HepG2 (cell line): ENCODE results near the gene PKMYT1. TPM values are rescaled to one million over a fixed set of nuclear protein-coding genes. Genes with fewer than 3 reads are reported as not detected.
A peak's percentile ranks its signal among the peaks of the same experiment; 100 is the strongest.

ENCODE experiments used
- ATF1 ChIP-seq: IDR thresholded peaks from 2 replicates; pipeline ENCODE4 v1.6.1; 2016; ENCODE audit warnings: mild to moderate bottlenecking, control low read depth
- FUBP1 ChIP-seq: sonication (generic); formaldehyde crosslinking; IDR thresholded peaks from 2 replicates; pipeline ENCODE4 v1.5.1; 2020; ENCODE audit warnings: missing genetic modification reagents, mild to moderate bottlenecking, borderline replicate concordance
- GTF2F1 ChIP-seq: fragments of 150-350 bp; IDR thresholded peaks from 2 replicates; pipeline ENCODE4 v1.6.1; 2014; ENCODE audit warnings: low read length
- IKZF1 ChIP-seq: fragments of 450-650 bp; IDR thresholded peaks from 2 replicates; pipeline ENCODE4 v1.7.1; 2016
- JUN ChIP-seq: sonication (generic); formaldehyde crosslinking; IDR thresholded peaks from 2 replicates; pipeline ENCODE4 v1.4.0; 2020; ENCODE audit warnings: mild to moderate bottlenecking, missing genetic modification reagents
- MED1 ChIP-seq: sonication (generic); formaldehyde crosslinking; IDR thresholded peaks from 2 replicates; pipeline ENCODE4 v1.4.0; 2020; ENCODE audit warnings: missing genetic modification reagents
- MLLT10 ChIP-seq: sonication (generic); formaldehyde crosslinking; IDR thresholded peaks from 2 replicates; pipeline ENCODE4 v1.4.0; 2020; ENCODE audit warnings: missing genetic modification reagents
- MYC ChIP-seq: sonication (generic); formaldehyde crosslinking; IDR thresholded peaks from 2 replicates; pipeline ENCODE4 v1.9.0; 2021; ENCODE audit warnings: missing genetic modification reagents, borderline replicate concordance
- PHF21A ChIP-seq: sonication (generic); formaldehyde crosslinking; IDR thresholded peaks from 2 replicates; pipeline ENCODE4 v1.5.0; 2020; ENCODE audit warnings: mild to moderate bottlenecking, missing genetic modification reagents
- POGZ ChIP-seq: sonication (generic); formaldehyde crosslinking; IDR thresholded peaks from 2 replicates; pipeline ENCODE4 v1.4.0; 2020; ENCODE audit warnings: mild to moderate bottlenecking, missing genetic modification reagents
- SAP130 ChIP-seq: IDR thresholded peaks from 2 replicates; pipeline ENCODE4 v1.6.1; 2016; ENCODE audit warnings: low read depth
- SMC3 ChIP-seq: IDR thresholded peaks from 2 replicates; pipeline ENCODE4 v1.6.1; 2011; ENCODE audit warnings: low read length, improper control_type of control experiment
- TBP ChIP-seq: sonication (generic); formaldehyde crosslinking; IDR thresholded peaks from 2 replicates; pipeline ENCODE4 v1.5.0; 2020; ENCODE audit warnings: missing genetic modification reagents
- TGIF2 ChIP-seq: IDR thresholded peaks from 2 replicates; pipeline ENCODE4 v1.6.1; 2016; ENCODE audit warnings: control low read depth, missing compliant biosample characterization
- TOE1 ChIP-seq: sonication (generic); formaldehyde crosslinking; IDR thresholded peaks from 2 replicates; pipeline ENCODE4 v1.4.0; 2020; ENCODE audit warnings: mild to moderate bottlenecking, missing genetic modification reagents
- TRIM22 ChIP-seq: fragments of 450-650 bp; IDR thresholded peaks from 2 replicates; pipeline ENCODE4 v1.6.1; 2017
- ZBTB33 ChIP-seq: sonication (generic); formaldehyde crosslinking; IDR thresholded peaks from 2 replicates; pipeline ENCODE4 v1.4.0; 2020; ENCODE audit warnings: missing genetic modification reagents
- ZBTB37 ChIP-seq: sonication (generic); formaldehyde crosslinking; IDR thresholded peaks from 2 replicates; pipeline ENCODE4 v1.4.0; 2020; ENCODE audit warnings: mild to moderate bottlenecking, missing genetic modification reagents
- ZNF207 ChIP-seq: fragments of 450-650 bp; IDR thresholded peaks from 2 replicates; pipeline ENCODE4 v1.6.1; 2016; ENCODE audit warnings: antibody characterized with exemption, borderline replicate concordance
- ZNF235 ChIP-seq: sonication (generic); formaldehyde crosslinking; IDR thresholded peaks from 2 replicates; pipeline ENCODE4 v1.8.1; 2023; ENCODE audit warnings: mild to moderate bottlenecking, missing genetic modification reagents, borderline replicate concordance
- ZNF253 ChIP-seq: sonication (generic); formaldehyde crosslinking; IDR thresholded peaks from 2 replicates; pipeline ENCODE4 v1.8.0; 2022; ENCODE audit warnings: mild to moderate bottlenecking, missing genetic modification reagents, borderline replicate concordance
- ZNF260 ChIP-seq: sonication (generic); formaldehyde crosslinking; IDR thresholded peaks from 2 replicates; pipeline ENCODE4 v1.4.0; 2020; ENCODE audit warnings: missing genetic modification reagents, low read depth, mild to moderate bottlenecking, borderline replicate concordance
- ZNF33B ChIP-seq: sonication (generic); formaldehyde crosslinking; IDR thresholded peaks from 2 replicates; pipeline ENCODE4 v1.5.1; 2020; ENCODE audit warnings: mild to moderate bottlenecking, missing genetic modification reagents
- ZNF747 ChIP-seq: sonication (generic); formaldehyde crosslinking; IDR thresholded peaks from 2 replicates; pipeline ENCODE4 v1.8.1; 2023; ENCODE audit warnings: missing genetic modification reagents, mild to moderate bottlenecking, borderline replicate concordance
- ZNF75D ChIP-seq: sonication (generic); formaldehyde crosslinking; IDR thresholded peaks from 2 replicates; pipeline ENCODE4 v1.8.1; 2023; ENCODE audit warnings: missing genetic modification reagents, mild to moderate bottlenecking, borderline replicate concordance
- ZNF776 ChIP-seq: sonication (generic); formaldehyde crosslinking; IDR thresholded peaks from 2 replicates; pipeline ENCODE4 v1.4.0; 2020; ENCODE audit warnings: mild to moderate bottlenecking, missing genetic modification reagents
- ZNF788 ChIP-seq: sonication (generic); formaldehyde crosslinking; IDR thresholded peaks from 2 replicates; pipeline ENCODE4 v1.5.0; 2020; ENCODE audit warnings: mild to moderate bottlenecking, missing genetic modification reagents, borderline replicate concordance
- polyA plus RNA-seq, 8 experiments: library from polyadenylated mRNA; depleted of rRNA in 3 of 8; stranded (reverse) in 7 of 8; unstranded in 1 of 8; fragments of >200 nt; fragmentation: Illumina TruSeq in 4 of 8; extraction: Trizol in 4 of 8; gene quantifications; 2 replicates each; pipeline versions ENCODE4 v1.2.1 to v1.2.3, GENCODE V29; 2011 to 2016; ENCODE audit warnings: low read depth in 4 of 8, missing spikeins in 1 of 8, mixed read lengths in 1 of 8; ENCODE audit not compliant: insufficient read depth in 1 of 8
- total RNA-seq, 5 experiments: library from RNA; depleted of rRNA; stranded (reverse); fragments of >200 nt; fragmentation: Illumina TruSeq; extraction: Trizol; gene quantifications; 2 replicates each; pipeline ENCODE4 v1.2.3, GENCODE V29; 2016; ENCODE audit warnings: low read depth in 1 of 5

The PKMYT1 gene
- total and polyA plus RNA-seq, 2 of the 13 experiments (the other 11 are each of a cell fraction or from before 2014, with no cell fraction given), result 7.0 to 27.8 TPM

- TF ChIP-seq TBP (no peak), ZNF75D (CRISPR knock-in tag) (no peak), GTF2F1 (no peak), ATF1 (CRISPR knock-in tag) (no peak), ZNF788 (CRISPR knock-in tag) (no peak), MYC (CRISPR knock-in tag) (peak; percentile 25; the same call in 1 of the 2 replicates), POGZ (0 out of 2 replicates have a peak, but pooled peaks have one; percentile 13), ZNF235 (no peak), SAP130 (peak; percentile 42), SMC3 (no peak), TGIF2 (CRISPR knock-in tag) (no peak), ZNF253 (CRISPR knock-in tag) (no peak), ZBTB37 (CRISPR knock-in tag) (no peak), ZNF747 (no peak), MED1 (no peak), IKZF1 (no peak), ZBTB33 (CRISPR knock-in tag) (peak; percentile 97), ZNF207 (no peak), PHF21A (CRISPR knock-in tag) (no peak), ZNF776 (CRISPR knock-in tag) (peak; percentile 26; the same call in 1 of the 2 replicates), TRIM22 (no peak), MLLT10 (no peak), ZNF33B (CRISPR knock-in tag) (no peak), ZNF260 (CRISPR knock-in tag) (no peak), TOE1 (CRISPR knock-in tag) (no peak), FUBP1 (CRISPR knock-in tag) (no peak), JUN (CRISPR knock-in tag) (peak; percentile 26; the same call in 1 of the 2 replicates)
These were observed 37.7 kb upstream of the PKMYT1 start, which contains the start of gene CLDN6 (continued) for GRCh38 chr16:3017794-3018506.
